Measurements from ENCODE around the gene FYB1. TPM values are rescaled to one million over a fixed set of nuclear protein-coding genes. Genes with fewer than 3 reads are reported as not detected.

Gene FYB1
- polyA plus RNA-seq, 1 experiment, result 0.01 TPM

DNA sequence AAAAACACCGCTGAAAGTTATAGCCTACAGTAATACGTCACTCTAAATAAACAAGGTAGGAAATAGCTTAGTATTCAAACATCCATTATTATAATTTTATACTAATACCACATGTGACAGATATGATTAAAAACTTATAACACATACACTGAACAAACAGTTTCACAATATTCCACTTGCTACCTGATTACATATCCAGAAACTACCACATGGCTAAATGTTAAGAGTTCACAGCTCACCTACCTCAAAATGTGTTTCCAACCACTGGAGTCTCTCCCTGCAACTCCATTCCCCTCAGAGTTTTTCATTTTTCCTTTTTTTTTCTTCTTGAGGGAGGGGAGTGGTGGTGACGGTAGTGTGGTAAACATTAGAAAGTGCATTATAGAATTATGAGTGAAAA lies 157.3 kb downstream of the FYB1 start:
- Histone ChIP-seq H3K27me3 (ENCODE audit: control insufficient read depth, insufficient read depth, low read length) (no peaks in the 10 kb centered on the region), H3K9me3 (ENCODE audit: control insufficient read depth, insufficient read depth, low read length) (peaks cover 6% of the 10 kb centered on the region), H3K27ac (ENCODE audit: low read depth, low read length) (no peak overlapping the region), H3K4me3 (ENCODE audit: low read depth, low read length) (no peak overlapping the region)
- ChIA-PET CTCF (interaction anchor here (1.4 to 3.0 kb wide), 2 partner anchors 18 to 221 kb away, joined by 3 to 14 read pairs; no protein-coding TSS in a partner anchor), POLR2A (no interaction called here)
- TF ChIP-seq, protein P1, sequence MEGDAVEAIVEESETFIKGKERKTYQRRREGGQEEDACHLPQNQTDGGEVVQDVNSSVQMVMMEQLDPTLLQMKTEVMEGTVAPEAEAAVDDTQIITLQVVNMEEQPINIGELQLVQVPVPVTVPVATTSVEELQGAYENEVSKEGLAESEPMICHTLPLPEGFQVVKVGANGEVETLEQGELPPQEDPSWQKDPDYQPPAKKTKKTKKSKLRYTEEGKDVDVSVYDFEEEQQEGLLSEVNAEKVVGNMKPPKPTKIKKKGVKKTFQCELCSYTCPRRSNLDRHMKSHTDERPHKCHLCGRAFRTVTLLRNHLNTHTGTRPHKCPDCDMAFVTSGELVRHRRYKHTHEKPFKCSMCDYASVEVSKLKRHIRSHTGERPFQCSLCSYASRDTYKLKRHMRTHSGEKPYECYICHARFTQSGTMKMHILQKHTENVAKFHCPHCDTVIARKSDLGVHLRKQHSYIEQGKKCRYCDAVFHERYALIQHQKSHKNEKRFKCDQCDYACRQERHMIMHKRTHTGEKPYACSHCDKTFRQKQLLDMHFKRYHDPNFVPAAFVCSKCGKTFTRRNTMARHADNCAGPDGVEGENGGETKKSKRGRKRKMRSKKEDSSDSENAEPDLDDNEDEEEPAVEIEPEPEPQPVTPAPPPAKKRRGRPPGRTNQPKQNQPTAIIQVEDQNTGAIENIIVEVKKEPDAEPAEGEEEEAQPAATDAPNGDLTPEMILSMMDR (IDR thresholded peaks at IDR 0.05; ENCODE audit: low read depth, low read length), result no peak
- DNase-seq (ENCODE audit: low read depth, low spot score), result no peak

DNA sequence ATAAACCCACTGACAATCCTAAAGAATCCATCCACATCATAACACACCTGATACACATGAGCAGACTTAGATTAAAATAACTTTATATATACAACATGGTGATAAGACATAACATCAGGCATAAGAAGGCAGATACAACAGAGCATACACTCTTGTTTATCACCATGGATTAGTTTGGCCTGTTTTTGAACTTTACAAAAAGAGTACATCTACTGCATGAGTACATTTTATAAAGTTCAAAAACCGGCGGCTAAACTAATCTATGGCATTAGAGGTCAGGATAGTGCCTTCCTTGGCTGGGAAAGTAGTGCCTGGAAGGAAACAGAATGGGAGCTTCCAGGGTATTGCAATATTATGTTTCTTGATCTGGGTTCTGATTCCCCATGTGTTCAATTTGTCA lies 160.3 kb downstream of the FYB1 start:
- POLR2A ChIA-PET, result no interaction called here
- TF ChIP-seq, protein P1 (IDR thresholded peaks at IDR 0.05; ENCODE audit: low read depth, low read length), result no peak
- DNase-seq (ENCODE audit: low read depth, low spot score), result no peak

DNA sequence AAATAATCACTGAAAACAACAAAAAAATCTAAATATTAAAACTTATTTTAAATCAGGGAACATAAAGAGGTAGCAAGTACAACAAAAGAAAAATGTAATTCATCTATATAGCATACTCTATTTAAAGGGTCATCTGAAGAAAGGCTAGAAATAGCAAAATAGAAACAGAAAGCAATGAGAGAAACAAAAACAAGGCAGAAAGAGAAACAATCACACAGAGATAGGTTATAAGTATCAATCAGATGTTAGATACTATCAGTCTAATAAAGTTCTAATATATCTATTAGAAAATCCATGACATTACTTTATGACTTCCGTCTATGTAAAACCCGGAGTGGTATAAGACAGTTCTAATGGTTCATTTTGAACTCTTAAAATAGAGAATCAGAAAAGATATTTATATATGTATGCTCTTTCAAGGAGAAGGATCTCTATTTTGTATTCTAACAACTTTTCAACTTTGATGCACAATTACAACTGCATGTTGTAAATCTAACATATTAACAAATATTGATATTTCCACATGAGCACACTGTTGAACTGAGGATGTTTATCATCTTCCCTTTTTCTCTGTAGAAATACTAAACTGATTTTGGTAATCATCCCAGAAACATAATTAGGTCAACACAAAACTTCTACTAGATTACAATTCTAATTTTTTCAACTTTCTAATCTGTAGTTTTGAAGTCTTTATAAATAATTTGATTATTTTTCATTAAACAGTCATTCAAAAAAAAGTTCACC lies 161.0 kb downstream of the FYB1 start:
- POLR2A ChIA-PET, result no interaction called here
- Histone ChIP-seq H3K27me3 (ENCODE audit: control insufficient read depth, insufficient read depth, low read length) (no peaks in the 10 kb centered on the region), H3K9me3 (ENCODE audit: control insufficient read depth, insufficient read depth, low read length) (no peaks in the 10 kb centered on the region), H3K4me3 (ENCODE audit: low read depth, low read length) (peak overlapping the region; percentile 47), H3K27ac (ENCODE audit: low read depth, low read length) (no peak overlapping the region)
- CTCF ChIA-PET, result no interaction called here
- DNase-seq (ENCODE audit: low read depth, low spot score), result no peak
- TF ChIP-seq, protein P1 (IDR thresholded peaks at IDR 0.05; ENCODE audit: low read depth, low read length), result no peak

More for the DNA sequence above, 160.3 kb downstream of the FYB1 start:
- no peaks in the 10 kb centered on the region for H3K27me3 ChIP-seq (ENCODE audit: control insufficient read depth, insufficient read depth, low read length)
- H3K4me3 ChIP-seq (ENCODE audit: low read depth, low read length), result no peak overlapping the region
- H3K27ac ChIP-seq (ENCODE audit: low read depth, low read length), result no peak overlapping the region
- no peaks in the 10 kb centered on the region for H3K9me3 ChIP-seq (ENCODE audit: control insufficient read depth, insufficient read depth, low read length)
- CTCF ChIA-PET, result no interaction called here

DNA sequence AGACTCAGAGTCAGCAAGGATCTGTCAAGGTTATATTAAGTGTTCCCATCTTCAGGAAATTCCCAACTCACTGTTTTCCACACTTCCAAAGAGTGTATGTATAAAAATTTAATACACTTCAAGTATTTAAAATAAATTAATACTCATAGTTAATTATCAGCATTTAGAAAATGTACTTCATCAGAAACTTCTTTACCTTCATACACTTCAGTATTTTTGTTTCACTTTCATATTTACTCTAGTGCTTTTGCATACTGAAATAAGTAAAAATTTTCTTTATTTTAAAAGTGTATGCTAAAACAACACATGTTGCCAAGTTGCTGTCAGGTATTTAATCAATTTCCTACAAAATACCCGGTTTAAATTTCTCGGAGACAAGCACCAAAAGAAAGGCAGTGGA lies 161.6 kb downstream of the FYB1 start:
- ChIA-PET CTCF (no interaction called here), POLR2A (no interaction called here)
- Histone ChIP-seq H3K27me3 (ENCODE audit: control insufficient read depth, insufficient read depth, low read length) (no peaks in the 10 kb centered on the region), H3K27ac (ENCODE audit: low read depth, low read length) (no peak overlapping the region), H3K4me3 (ENCODE audit: low read depth, low read length) (peak overlapping the region; percentile 47), H3K9me3 (ENCODE audit: control insufficient read depth, insufficient read depth, low read length) (no peaks in the 10 kb centered on the region)
- DNase-seq (ENCODE audit: low read depth, low spot score), result no peak
- TF ChIP-seq, protein P1 (IDR thresholded peaks at IDR 0.05; ENCODE audit: low read depth, low read length), result no peak

DNA sequence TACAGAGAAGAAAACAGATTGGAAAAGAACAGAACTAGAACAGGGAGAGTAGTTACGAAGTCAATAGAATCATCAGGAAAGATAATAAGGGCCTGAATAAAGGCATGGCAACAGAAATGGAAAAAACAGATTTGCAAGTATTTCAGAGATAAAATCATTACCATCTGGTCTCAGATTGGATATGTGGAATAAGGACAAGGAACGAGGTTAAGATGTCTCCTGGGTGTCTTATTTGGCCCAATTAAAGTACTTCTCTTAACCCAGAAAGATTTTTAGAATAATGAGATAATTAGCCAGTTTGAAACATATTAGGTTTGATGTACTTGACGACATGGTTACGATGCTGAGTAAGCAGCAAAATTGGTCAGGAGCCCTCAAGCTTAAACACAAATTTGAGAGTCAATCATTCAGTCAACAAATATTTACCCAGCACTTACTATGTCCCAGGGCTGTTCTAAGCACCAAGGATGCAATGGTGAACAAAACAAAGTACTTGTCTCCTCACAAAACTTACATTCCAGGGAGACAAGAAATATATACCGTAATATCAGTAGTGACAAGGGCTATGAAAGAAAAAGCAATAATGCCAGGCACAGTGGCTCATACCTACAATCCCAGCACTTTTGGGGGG lies 163.5 kb downstream of the FYB1 start:
- TF ChIP-seq, protein P1 (IDR thresholded peaks at IDR 0.05; ENCODE audit: low read depth, low read length), result no peak
- no peak for DNase-seq (ENCODE audit: low read depth, low spot score)
- no peaks in the 10 kb centered on the region for H3K27me3 ChIP-seq (ENCODE audit: control insufficient read depth, insufficient read depth, low read length)
- no peak overlapping the region for H3K4me3 ChIP-seq (ENCODE audit: low read depth, low read length)
- no peaks in the 10 kb centered on the region for H3K9me3 ChIP-seq (ENCODE audit: control insufficient read depth, insufficient read depth, low read length)
- ChIA-PET CTCF (no interaction called here), POLR2A (no interaction called here)
- H3K27ac ChIP-seq (ENCODE audit: low read depth, low read length), result no peak overlapping the region

Data from AG04450 (cell line).